GM12865 (cell line): Measurements from ENCODE around the gene ROBO1.
A peak's percentile ranks its signal among the peaks of the same experiment; 100 is the strongest.

Experiments used
- DNase-seq: peaks from one replicate; pipeline ENCODE4 v3.0.0; 2010; ENCODE audit warnings: low read depth
- H3K4me3 ChIP-seq: 2 replicates; pipeline ENCODE4 v1.5.1; 2011; ENCODE audit warnings: mild to moderate bottlenecking, low read depth, low read length, control low read depth
- TF ChIP-seq, protein P1 (sequence below): IDR thresholded peaks from 2 replicates; pipeline ENCODE4 v1.5.1; 2011; ENCODE audit warnings: low read length, control low read depth, low read depth, inconsistent platforms; ENCODE audit not compliant: insufficient read depth; ENCODE audit errors: missing control alignments

Gene ROBO1

DNA sequence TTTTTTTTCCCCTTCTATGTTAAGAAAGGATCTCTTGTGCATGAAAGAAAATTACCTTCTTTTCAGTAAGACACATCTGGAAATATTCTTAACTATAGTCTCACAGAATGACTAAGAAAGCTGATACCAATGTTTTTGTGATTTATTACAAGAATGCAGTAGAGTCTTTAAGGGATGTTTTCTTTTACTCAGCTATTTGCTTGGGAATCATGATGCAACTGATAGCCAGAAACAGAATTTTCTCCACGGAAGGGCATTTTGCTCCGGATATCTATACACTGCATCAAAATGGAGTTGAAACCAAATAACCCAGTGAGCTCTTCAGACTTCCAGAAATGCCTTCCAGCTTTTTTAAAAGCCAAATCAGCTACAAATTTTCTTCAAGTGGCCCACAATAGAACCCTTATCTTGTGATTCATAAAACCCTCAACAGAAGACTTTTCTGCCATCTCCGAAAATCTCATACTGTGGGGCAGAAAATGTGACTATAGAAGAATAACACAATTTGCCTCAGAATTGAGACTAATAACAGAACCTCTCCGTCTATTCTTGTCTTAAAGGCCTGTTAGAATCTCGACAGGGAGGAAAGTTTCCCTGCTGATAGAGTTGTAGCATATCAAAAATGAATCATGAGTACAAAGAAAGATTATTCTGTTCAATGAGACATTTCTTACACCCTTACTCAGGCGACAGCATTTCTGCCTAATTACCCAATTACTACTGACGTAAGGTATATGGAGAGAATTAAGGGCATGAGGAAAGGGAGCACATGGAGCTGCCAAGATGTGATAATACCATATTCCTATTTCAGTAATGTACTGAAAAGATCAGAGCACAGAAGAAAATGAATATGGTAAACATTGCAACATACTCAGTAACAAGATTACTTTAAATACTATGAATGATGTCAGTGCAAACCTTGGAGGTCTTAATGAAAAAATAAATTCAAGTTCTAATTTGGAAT lies 900.1 kb downstream of the ROBO1 start:
- no peak overlapping the region for H3K4me3 ChIP-seq
- TF ChIP-seq, protein P1, sequence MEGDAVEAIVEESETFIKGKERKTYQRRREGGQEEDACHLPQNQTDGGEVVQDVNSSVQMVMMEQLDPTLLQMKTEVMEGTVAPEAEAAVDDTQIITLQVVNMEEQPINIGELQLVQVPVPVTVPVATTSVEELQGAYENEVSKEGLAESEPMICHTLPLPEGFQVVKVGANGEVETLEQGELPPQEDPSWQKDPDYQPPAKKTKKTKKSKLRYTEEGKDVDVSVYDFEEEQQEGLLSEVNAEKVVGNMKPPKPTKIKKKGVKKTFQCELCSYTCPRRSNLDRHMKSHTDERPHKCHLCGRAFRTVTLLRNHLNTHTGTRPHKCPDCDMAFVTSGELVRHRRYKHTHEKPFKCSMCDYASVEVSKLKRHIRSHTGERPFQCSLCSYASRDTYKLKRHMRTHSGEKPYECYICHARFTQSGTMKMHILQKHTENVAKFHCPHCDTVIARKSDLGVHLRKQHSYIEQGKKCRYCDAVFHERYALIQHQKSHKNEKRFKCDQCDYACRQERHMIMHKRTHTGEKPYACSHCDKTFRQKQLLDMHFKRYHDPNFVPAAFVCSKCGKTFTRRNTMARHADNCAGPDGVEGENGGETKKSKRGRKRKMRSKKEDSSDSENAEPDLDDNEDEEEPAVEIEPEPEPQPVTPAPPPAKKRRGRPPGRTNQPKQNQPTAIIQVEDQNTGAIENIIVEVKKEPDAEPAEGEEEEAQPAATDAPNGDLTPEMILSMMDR, result no peak
- no peak for DNase-seq

DNA sequence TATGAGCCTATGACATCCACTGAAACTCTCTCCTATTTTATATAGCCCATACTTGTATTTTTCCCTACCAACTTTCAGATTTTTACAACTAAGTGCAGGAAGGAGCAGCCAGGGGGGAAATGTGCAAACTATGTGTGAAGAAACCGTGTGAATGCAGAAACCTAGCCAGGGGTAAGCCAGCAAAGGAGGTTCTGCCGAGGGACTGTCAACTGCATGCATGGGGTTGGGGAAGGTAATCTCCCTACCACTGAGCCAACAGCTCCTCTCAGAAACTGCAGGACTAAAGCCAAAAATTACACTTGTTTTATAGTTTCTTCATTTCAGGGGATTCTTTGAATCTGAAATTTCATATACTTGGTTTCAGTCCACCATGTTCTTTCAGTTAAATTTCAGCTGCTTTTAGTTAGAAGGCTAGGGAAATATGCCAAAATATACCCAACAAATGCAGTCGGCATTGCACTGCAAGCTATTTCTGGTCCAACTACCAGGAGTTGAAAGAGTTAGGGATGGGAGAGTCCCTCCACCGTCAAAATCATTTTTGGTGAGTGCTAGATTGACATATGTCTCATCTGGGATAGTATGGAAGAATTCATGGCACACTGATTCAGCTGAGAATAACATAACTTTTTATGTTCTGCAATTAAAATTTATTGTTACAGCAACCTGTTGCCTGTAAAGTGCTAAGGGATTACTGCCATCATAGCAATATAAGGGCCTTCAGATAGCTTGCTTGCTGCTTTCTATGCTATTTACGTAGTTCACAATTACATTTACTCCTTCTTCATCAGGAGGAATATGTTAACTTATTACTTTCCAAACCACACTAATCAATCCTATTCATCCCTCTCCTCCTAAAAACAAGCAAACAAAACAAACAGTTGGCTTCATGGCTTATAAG lies 904.2 kb downstream of the ROBO1 start:
- no peak overlapping the region for H3K4me3 ChIP-seq
- TF ChIP-seq, protein P1, result no peak
- DNase-seq, result peak; percentile 31

DNA sequence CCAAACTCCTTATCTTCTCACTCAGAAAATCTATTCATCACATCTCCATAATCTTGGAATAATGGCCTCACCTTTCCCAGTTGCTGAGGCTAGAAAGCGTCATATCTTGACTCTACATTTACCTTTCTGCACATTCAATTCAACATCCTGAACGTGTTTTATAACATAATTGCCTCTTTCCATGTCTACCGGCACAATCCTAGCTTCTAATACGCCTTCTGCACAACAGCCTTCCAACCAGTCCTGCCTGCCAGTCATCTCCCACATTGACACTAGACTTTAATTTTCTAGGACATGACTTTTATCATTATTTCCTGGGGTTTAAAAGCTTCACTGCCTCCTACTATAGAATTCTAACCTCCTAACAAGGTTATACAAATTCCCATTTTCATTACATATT lies 906.6 kb downstream of the ROBO1 start:
- H3K4me3 ChIP-seq, result no peak overlapping the region
- DNase-seq, result no peak
- TF ChIP-seq, protein P1, result no peak

DNA sequence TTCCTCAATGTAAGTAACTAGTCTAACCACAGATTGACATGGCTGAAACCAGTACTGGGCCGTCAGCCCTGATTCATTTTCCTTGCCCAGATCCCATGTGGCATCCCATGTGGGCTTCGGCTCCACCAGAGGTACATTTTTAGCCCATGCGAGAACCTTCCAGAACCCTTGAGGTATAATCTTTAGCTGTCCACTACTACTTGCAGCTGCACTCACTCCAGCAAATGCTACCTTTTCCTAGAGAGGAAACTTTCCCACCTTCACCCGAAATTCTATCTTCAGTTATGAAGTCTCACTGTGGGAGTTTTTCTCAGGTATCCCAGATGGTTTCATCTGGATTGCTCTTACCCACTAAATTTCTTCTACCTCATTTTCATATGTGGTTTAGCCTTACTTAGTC lies 907.2 kb downstream of the ROBO1 start:
- H3K4me3 ChIP-seq, result no peak overlapping the region
- TF ChIP-seq, protein P1, result no peak
- DNase-seq, result no peak

DNA sequence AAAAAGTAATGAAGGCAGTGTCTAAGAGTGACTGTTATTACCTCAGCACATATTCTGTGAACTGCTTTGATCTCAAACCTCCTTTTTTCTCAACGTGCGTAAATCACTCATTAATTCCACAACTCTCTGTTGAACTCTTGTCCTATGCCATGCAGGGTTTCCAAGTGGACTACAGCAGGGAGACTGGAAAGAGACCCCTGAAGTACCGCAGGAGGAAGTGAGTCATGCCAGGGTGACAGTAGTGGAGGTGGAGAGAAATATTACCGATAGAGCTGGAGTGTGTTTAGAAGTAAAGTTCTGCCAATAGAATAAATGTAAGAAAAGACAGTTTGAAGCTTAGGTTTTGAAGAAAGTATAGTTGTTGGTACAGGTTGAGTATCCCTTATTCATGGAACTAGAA lies 908.9 kb downstream of the ROBO1 start:
- TF ChIP-seq, protein P1, result no peak
- no peak overlapping the region for H3K4me3 ChIP-seq
- no peak for DNase-seq

DNA sequence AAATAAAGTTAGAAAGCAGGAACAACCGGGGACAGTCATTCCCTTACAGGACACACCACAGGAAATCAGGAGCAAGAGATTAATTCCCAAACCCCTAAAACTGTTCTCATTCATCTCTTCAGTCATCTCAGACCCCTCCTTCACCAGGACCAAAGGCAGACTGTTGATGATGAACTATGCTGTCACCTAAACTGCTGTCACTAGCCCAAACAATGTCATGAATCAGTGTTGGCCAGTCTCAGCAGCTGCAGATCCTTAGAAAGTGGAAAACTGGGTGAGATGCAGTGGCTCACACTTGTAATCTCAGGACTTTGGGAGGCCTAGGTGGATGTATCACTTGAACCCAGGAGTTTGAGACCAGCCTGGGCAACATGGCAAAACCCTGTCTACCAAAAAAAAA lies 909.6 kb downstream of the ROBO1 start:
- no peak overlapping the region for H3K4me3 ChIP-seq
- DNase-seq, result no peak
- TF ChIP-seq, protein P1, result no peak
